ENCODE measurements around the gene NDFIP2.

DNA sequence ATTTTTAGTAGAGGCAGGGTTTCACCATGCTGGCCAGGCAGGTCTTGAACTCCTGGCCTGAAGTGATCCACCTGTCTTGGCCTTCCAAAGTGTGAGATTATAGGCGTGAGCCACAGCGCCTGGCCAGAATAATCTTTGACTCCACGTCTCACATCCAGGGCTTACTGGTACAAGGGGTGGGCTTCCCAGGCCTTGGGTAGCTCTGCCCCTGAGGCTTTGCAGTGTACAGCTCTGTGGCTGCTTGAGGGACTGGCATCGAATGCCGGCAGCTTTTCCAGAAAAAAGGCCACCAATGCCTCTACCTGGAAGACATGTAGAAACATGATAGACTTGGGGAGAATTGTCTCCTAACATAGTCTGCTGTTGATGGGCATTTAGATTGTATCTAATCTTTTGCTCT is 57.8 kb downstream of the NDFIP2 start:
- TF ChIP-seq HDAC2 (IDR thresholded peaks at IDR 0.05), result no peak
- TF ChIP-seq, protein P1, sequence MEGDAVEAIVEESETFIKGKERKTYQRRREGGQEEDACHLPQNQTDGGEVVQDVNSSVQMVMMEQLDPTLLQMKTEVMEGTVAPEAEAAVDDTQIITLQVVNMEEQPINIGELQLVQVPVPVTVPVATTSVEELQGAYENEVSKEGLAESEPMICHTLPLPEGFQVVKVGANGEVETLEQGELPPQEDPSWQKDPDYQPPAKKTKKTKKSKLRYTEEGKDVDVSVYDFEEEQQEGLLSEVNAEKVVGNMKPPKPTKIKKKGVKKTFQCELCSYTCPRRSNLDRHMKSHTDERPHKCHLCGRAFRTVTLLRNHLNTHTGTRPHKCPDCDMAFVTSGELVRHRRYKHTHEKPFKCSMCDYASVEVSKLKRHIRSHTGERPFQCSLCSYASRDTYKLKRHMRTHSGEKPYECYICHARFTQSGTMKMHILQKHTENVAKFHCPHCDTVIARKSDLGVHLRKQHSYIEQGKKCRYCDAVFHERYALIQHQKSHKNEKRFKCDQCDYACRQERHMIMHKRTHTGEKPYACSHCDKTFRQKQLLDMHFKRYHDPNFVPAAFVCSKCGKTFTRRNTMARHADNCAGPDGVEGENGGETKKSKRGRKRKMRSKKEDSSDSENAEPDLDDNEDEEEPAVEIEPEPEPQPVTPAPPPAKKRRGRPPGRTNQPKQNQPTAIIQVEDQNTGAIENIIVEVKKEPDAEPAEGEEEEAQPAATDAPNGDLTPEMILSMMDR (IDR thresholded peaks at IDR 0.05), result no peak

Data from A549 (cell line).